Liver (tissue), 3 donors: ENCODE measurements around the gene PDX1.

Experiments
- ATF3 ChIP-seq: IDR thresholded peaks from 2 replicates; pipeline ENCODE4 v1.6.1; 2016; ENCODE audit warnings: antibody characterized with exemption
- CTCF ChIP-seq: fragments of 150-350 bp; IDR thresholded peaks from 2 replicates; pipeline ENCODE4 v1.5.1; 2017; ENCODE audit warnings: improper control_type of control experiment, low read depth, low read length; ENCODE audit not compliant: missing input control
- FOXA1 ChIP-seq: IDR thresholded peaks from 2 replicates; pipeline ENCODE4 v1.6.1; 2016; ENCODE audit warnings: antibody characterized with exemption
- HNF4A ChIP-seq, 2 donors: conservative IDR thresholded peaks; 2 replicates each; pipeline ENCODE4 v1.6.1; 2016; ENCODE audit warnings: antibody characterized with exemption in 2 of 2, mild to moderate bottlenecking in 2 of 2
- MAX ChIP-seq: IDR thresholded peaks from 2 replicates; pipeline ENCODE4 v1.6.1; 2016; ENCODE audit warnings: antibody characterized with exemption
- RAD21 ChIP-seq, 2 donors: IDR thresholded peaks; 2 replicates each; pipeline ENCODE4 v1.6.1; 2016; ENCODE audit warnings: antibody characterized with exemption in 2 of 2, mild to moderate bottlenecking in 2 of 2
- RXRA ChIP-seq, 2 donors: IDR thresholded peaks; 2 replicates each; pipeline ENCODE4 v1.6.1; 2017 to 2018; ENCODE audit warnings: antibody characterized with exemption in 2 of 2, mild to moderate bottlenecking in 1 of 2
- YY1 ChIP-seq: IDR thresholded peaks from 2 replicates; pipeline ENCODE4 v1.6.1; 2016; ENCODE audit warnings: antibody characterized with exemption, mild to moderate bottlenecking
- donor health status: healthy.
- donor health status: healthy.

GRCh38 chr13:27962982-27963381 lies 43.2 kb downstream of the PDX1 start:
- TF ChIP-seq MAX, result no peak
- no peak for TF ChIP-seq CTCF
- no peak for TF ChIP-seq YY1
- TF ChIP-seq ATF3, result no peak
- TF ChIP-seq FOXA1, result no peak
- no peak for TF ChIP-seq HNF4A (conservative IDR thresholded peaks at IDR 0.05)
- TF ChIP-seq RAD21 (IDR thresholded peaks at IDR 0.05), result no peak
- no peak for TF ChIP-seq RXRA (IDR thresholded peaks at IDR 0.05)
